Measurements from ENCODE around the gene KAT2A.

The KAT2A gene

DNA sequence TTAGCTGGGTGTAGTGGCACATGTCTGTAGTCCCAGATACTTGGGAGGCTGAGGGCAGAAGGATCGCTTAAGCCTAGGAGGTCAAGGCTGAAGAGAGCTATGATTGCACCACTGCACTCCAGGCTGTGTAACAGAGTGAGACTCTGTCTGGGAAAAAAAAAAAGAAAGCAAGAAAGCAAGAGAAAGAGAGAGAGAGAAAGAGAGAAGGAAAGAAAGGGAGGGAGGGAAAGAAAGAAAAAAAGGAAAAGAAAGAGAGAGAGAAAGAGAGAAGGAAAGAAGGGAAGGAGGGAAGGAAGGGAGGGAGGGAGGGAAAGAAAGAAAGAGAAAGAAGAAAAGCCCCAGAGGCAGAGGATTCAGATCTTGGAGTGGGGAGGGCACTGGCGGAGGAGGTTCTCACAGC lies 15.2 kb downstream of the KAT2A start:
- whole genome bisulfite sequencing (ENCODE audit: insufficient coverage, insufficient read length) = no CpG with 5 or more reads among the region's 2 CpGs
- no peak for DNase-seq (ENCODE audit: low read depth, low spot score)
- Histone ChIP-seq H3K4me3 (ENCODE audit: low read length) (no peak overlapping the region), H3K36me3 (ENCODE audit: control insufficient read depth, insufficient read depth, low read length) (0 out of 2 replicates have a peak, but pooled peaks cover 2% of the 10 kb centered on the region), H3K9me3 (ENCODE audit: control insufficient read depth, insufficient read depth, low read length) (no peaks in the 10 kb centered on the region), H3K4me1 (ENCODE audit: control insufficient read depth, insufficient read depth, low read length) (peaks cover 9% of the 10 kb centered on the region), H3K27ac (ENCODE audit: low read length) (no peak overlapping the region), H3K27me3 (ENCODE audit: control insufficient read depth, insufficient read depth, low read length) (no peaks in the 10 kb centered on the region)

DNA sequence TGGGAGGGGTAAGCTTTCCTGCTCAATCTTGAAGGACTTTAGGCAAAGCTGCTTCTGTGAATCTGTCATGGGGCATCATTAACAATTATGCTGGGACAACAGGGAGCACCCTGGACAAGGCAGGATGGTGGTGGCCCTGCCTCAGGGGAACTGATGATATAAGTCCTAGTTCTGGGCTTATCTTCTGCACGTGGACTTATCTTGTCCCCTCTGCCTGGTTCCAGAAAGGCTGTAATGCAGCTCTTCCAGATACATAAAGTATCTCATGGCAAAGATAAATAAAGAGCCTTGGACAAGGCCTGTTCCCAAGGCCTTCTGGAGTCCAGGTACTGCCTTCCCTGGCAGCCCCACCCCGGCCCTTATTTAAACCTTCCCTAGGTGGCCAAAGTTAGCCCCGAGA lies 16.9 kb downstream of the KAT2A start:
- Histone ChIP-seq H3K4me1 (ENCODE audit: control insufficient read depth, insufficient read depth, low read length) (peaks cover 9% of the 10 kb centered on the region), H3K4me3 (ENCODE audit: low read length) (no peak overlapping the region), H3K27ac (ENCODE audit: low read length) (no peak overlapping the region), H3K9me3 (ENCODE audit: control insufficient read depth, insufficient read depth, low read length) (no peaks in the 10 kb centered on the region), H3K27me3 (ENCODE audit: control insufficient read depth, insufficient read depth, low read length) (no peaks in the 10 kb centered on the region), H3K36me3 (ENCODE audit: control insufficient read depth, insufficient read depth, low read length) (0 out of 2 replicates have a peak, but pooled peaks cover 2% of the 10 kb centered on the region)
- no peak for DNase-seq (ENCODE audit: low read depth, low spot score)
- WGBS (ENCODE audit: insufficient coverage, insufficient read length) = no CpG with 5 or more reads among the region's 3 CpGs

DNA sequence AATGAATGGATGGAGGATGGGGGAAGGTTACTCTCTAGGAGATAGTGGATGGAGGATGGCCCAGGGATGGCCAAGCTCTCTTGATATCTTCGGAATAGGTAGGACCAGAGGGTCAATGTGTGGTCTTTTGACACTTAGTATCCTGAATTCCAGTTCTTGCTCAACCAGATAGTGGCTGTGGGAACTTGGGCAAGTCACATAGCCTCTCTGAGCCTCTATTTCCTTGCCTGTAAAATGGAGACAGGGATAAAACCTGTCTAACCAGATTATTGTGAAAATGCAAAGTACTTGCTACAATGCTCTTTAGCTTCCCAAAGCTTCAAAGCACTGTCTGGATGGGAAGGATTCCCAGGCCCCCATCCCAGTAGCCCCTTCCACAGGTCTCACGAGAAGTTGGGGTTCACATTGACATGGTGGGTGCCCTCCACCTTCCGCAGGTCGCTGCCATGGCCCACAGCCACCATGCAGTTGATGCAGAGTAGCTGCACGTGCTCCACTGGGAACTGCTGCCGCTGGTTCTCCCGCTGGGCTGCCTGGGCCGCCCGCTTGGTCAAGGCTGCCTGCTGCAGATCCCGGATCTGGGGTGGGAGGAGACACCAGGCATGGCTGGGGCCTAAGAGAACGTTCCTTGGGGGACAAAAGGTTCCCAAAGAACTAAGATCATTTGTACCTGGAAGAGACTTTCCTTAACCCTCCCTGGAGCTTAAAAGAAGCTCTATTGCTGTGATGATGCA lies 17.8 kb downstream of the KAT2A start:
- Histone ChIP-seq H3K27me3 (ENCODE audit: control insufficient read depth, insufficient read depth, low read length) (no peaks in the 10 kb centered on the region), H3K27ac (ENCODE audit: low read length) (no peak overlapping the region), H3K9me3 (ENCODE audit: control insufficient read depth, insufficient read depth, low read length) (no peaks in the 10 kb centered on the region), H3K4me3 (ENCODE audit: low read length) (no peak overlapping the region), H3K4me1 (ENCODE audit: control insufficient read depth, insufficient read depth, low read length) (peaks cover 8% of the 10 kb centered on the region), H3K36me3 (ENCODE audit: control insufficient read depth, insufficient read depth, low read length) (0 out of 2 replicates have a peak, but pooled peaks cover 2% of the 10 kb centered on the region)
- DNase-seq (ENCODE audit: low read depth, low spot score) = no peak
- no CpG with 5 or more reads among the region's 11 CpGs for WGBS (ENCODE audit: insufficient coverage, insufficient read length)

DNA sequence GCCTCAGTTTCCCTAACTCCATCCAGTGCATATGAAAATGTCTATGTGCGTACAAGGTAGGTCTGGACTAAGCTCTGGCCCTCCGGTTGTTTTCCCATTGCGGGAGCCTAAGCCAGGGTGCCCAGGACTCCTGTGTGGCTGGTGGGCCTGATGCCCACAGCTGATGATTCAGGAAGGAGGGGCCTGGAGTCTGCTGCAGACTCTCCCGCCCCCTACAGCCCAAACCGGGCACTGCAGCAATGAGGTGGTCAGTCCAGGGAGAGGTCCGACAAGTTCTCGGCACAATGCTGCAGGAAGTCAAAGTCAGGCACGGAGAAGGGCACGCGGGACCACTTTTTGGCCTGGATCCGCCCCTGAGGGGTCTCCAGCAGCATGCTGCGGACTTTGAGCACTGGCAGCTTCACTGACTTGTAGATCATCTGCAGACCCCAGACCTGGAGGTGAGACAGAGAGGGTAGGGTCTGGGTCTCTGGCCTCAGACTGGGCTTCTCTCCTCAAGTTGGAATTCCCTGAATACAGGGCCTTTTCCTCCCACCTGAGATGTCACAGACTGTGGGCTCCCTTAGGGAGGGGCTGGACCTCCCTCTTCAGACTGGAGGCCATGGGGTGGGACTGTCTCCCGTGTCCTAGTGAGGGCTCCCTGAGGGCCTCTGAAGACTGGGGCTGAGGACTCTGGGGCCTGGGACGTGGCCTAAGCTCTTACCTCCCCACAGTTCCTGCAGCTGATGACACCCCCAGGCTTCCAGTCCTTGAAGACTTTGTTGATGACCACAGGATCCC lies 19.5 kb downstream of the KAT2A start:
- 0 out of 2 replicates have a peak, but pooled peaks cover 2% of the 10 kb centered on the region for H3K36me3 ChIP-seq (ENCODE audit: control insufficient read depth, insufficient read depth, low read length)
- peaks cover 3% of the 10 kb centered on the region for H3K4me1 ChIP-seq (ENCODE audit: control insufficient read depth, insufficient read depth, low read length)
- H3K27ac ChIP-seq (ENCODE audit: low read length) = no peak overlapping the region
- H3K9me3 ChIP-seq (ENCODE audit: control insufficient read depth, insufficient read depth, low read length) = no peaks in the 10 kb centered on the region
- no CpG with 5 or more reads among the region's 14 CpGs for WGBS (ENCODE audit: insufficient coverage, insufficient read length)
- peaks cover 13% of the 10 kb centered on the region; the same call in 1 of the 2 replicates for H3K27me3 ChIP-seq (ENCODE audit: control insufficient read depth, insufficient read depth, low read length)
- DNase-seq (ENCODE audit: low read depth, low spot score) = peak; percentile 77
- no peak overlapping the region for H3K4me3 ChIP-seq (ENCODE audit: low read length)

DNA sequence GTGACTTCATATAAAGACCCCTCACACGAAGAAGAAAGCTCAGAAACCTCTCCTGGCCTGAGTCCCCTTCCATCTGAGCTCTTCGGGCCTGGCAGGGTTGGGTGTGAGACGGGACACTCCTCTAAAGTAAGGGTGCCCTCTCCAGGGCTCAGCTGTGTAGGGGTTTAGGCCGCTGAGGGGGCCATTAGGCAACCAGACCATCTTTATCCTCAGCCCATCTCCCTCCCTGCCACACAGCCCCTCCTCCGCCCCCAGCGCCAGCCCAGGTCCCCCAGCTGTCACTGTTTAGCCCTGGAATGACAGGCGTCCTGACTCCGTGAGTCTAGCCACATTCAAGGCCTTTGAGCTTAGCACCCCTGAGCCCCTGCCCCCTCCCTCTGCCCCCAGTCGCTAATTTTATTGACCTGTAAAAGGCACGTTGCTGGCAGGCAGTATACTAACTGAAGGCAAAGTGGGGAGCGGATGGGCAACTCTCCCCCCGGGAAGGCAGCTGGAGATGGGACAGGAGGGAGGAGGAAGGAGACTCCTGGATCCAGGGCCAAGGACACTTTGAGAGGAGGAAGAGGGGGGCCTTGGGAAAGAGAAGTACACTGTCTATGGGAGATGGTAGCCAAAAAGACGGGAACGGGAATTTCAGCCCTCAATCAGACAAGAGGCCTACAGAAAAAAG lies 22.3 kb downstream of the KAT2A start:
- peaks cover 5% of the 10 kb centered on the region; the same call in 1 of the 2 replicates for H3K36me3 ChIP-seq (ENCODE audit: control insufficient read depth, insufficient read depth, low read length)
- H3K9me3 ChIP-seq (ENCODE audit: control insufficient read depth, insufficient read depth, low read length) = no peaks in the 10 kb centered on the region
- peak overlapping the region; percentile 21; the same call in 1 of the 2 replicates for H3K4me3 ChIP-seq (ENCODE audit: low read length)
- no CpG with 5 or more reads among the region's 14 CpGs for WGBS (ENCODE audit: insufficient coverage, insufficient read length)
- H3K27me3 ChIP-seq (ENCODE audit: control insufficient read depth, insufficient read depth, low read length) = peaks cover 13% of the 10 kb centered on the region; the same call in 1 of the 2 replicates
- H3K4me1 ChIP-seq (ENCODE audit: control insufficient read depth, insufficient read depth, low read length) = peaks cover 3% of the 10 kb centered on the region
- H3K27ac ChIP-seq (ENCODE audit: low read length) = no peak overlapping the region
- no peak for DNase-seq (ENCODE audit: low read depth, low spot score)

DNA sequence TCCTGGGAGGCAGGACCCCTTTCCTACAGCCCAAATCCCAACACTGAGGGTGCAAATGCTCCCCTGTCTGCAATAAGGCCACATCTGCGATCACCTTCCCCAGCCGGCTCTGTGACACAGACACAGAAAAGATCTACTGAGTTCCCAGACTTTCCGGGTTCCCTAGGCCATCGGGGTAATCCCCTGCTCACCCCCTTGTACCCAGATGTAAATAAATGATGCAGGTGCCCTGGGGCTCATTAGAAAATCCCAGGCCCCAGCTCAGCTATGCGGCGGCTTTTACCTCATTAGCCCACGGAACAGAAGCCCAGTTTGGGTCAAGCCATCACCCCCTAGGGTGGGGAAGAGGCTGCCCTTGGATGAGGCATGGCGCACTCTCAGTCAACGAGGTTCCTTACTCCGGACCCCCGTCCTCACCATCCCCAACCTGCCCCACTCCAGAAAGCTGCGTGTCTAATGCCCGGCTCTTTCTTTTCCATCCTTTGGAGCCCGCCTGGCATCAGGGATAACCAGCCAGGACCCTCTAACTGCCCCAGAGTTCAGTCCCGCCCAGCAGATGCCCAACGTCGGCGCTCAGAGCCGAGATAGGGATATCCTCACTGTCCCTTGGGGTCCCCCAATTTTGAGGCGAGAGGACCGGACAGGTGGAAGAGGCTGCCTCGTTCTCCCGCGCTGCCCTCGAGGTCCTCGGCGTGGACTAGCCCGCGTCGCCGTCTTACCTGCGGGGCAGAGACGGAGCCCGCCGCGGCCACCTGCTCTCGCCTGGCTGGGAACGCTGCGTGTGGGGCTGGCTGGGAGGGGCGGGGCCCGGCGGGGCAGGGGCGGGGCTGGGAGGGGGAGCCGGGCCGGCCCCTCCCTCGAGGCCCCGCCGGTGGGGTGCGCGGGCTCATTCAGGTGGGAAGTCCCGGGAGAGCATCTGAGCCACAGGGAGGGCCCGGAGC lies 23.2 kb downstream of the KAT2A start, which contains the start of gene ZNF385C:
Gene ZNF385C, minus strand, starts transcription at position 783 of the 941 bp plus-strand sequence. CDS start 35,417 bp downstream, outside the sequence.
- no peak within 1 kb of the TSS for H3K27ac ChIP-seq (ENCODE audit: low read length)
- DNase-seq (ENCODE audit: low read depth, low spot score) = no peak
- no CpG with 5 or more reads among the region's 52 CpGs for WGBS (ENCODE audit: insufficient coverage, insufficient read length)
- H3K36me3 ChIP-seq (ENCODE audit: control insufficient read depth, insufficient read depth, low read length) = peaks cover 3% of the 10 kb centered on the region; the same call in 1 of the 2 replicates
- peaks cover 13% of the 10 kb centered on the region; the same call in 1 of the 2 replicates for H3K27me3 ChIP-seq (ENCODE audit: control insufficient read depth, insufficient read depth, low read length)
- H3K9me3 ChIP-seq (ENCODE audit: control insufficient read depth, insufficient read depth, low read length) = no peaks in the 10 kb centered on the region
- H3K4me1 ChIP-seq (ENCODE audit: control insufficient read depth, insufficient read depth, low read length) = no peaks in the 10 kb centered on the region; the same call in 1 of the 2 replicates
- peak within 1 kb of the TSS; percentile 24; the same call in 1 of the 2 replicates for H3K4me3 ChIP-seq (ENCODE audit: low read length)

DNA sequence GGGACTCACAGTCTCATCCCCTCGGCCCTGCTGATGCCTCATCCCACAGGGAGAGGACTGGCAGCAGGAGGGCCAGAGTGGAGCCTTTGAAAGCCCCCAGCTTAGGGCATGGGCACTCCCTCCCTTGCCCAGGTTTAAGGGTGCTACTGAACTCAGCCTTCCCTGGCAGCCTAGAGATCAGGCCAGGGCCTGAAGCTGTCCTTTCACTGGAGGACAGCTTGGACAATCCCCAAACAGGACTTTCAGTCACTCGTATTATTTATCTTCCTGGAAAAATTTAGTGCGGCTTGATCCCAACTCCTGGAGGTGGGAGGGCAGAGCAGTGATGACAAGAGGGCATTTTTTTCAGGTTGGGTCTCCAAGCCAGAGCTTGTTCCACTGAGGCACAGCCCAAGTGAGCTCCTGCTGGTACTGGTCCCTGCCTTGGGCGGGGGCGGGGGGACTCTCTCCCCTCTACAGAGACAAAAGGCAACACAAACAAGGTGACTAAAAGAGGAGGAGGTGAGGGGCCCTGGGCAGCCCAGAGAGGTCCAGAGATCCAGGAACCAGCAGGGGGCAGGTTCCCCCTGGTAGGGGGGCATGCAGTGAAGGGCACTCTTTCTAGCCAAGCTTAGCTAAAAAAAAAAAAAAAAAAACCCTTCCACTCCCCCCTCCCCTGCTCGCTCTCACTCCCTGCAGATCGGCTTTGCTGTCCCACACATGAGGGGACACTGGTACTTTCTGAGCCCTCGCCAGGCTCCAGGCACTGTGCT lies 24.6 kb downstream of the KAT2A start:
- WGBS (ENCODE audit: insufficient coverage, insufficient read length) = no CpG with 5 or more reads among the region's 8 CpGs
- H3K9me3 ChIP-seq (ENCODE audit: control insufficient read depth, insufficient read depth, low read length) = no peaks in the 10 kb centered on the region

DNA sequence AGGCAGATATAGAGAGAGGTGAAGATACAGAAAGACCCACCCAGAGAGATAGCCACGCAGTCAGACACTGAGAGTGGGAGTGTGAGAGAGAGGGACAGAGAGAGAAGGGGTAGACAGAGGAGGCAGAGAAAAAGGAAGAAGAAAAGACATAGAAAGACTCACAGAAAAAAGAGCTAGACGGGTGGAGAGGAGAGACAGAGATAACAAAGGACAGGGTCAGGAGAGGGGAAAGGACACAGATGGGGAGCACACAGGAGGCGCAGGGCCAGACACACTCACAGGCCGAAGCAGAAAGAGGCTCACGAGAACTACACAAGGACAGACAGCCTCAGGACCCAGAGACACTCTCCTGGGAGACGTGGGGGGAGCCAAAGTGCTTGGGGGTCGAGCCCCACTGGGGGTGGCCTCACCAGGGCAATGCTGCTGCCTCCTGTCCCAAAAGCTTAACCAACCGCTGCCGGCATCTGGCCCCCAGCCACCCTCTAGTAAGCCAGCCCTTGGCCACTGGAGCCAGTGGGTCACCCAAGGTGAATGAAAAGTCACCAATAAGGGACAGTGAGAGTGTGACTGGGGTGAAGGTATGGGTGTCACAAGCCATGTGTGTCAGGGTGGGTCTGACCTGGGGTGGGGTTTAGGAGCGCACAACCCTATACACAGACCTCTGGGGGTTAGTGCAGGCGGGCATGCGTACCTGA lies 26.6 kb downstream of the KAT2A start:
- Histone ChIP-seq H3K36me3 (ENCODE audit: control insufficient read depth, insufficient read depth, low read length) (peaks cover 3% of the 10 kb centered on the region; the same call in 1 of the 2 replicates), H3K4me1 (ENCODE audit: control insufficient read depth, insufficient read depth, low read length) (peaks cover 1% of the 10 kb centered on the region)
- no peak for DNase-seq (ENCODE audit: low read depth, low spot score)

More for the DNA sequence above, 24.6 kb downstream of the KAT2A start:
- Histone ChIP-seq H3K4me1 (ENCODE audit: control insufficient read depth, insufficient read depth, low read length) (peaks cover 1% of the 10 kb centered on the region), H3K4me3 (ENCODE audit: low read length) (no peak overlapping the region), H3K36me3 (ENCODE audit: control insufficient read depth, insufficient read depth, low read length) (peaks cover 3% of the 10 kb centered on the region; the same call in 1 of the 2 replicates), H3K27me3 (ENCODE audit: control insufficient read depth, insufficient read depth, low read length) (peaks cover 13% of the 10 kb centered on the region; the same call in 1 of the 2 replicates), H3K27ac (ENCODE audit: low read length) (no peak overlapping the region)
- DNase-seq (ENCODE audit: low read depth, low spot score) = no peak

More for the DNA sequence above, 26.6 kb downstream of the KAT2A start:
- Histone ChIP-seq H3K4me3 (ENCODE audit: low read length) (no peak overlapping the region), H3K27ac (ENCODE audit: low read length) (no peak overlapping the region), H3K27me3 (ENCODE audit: control insufficient read depth, insufficient read depth, low read length) (peaks cover 13% of the 10 kb centered on the region; the same call in 1 of the 2 replicates), H3K9me3 (ENCODE audit: control insufficient read depth, insufficient read depth, low read length) (no peaks in the 10 kb centered on the region)
- whole genome bisulfite sequencing (ENCODE audit: insufficient coverage, insufficient read length) = no CpG with 5 or more reads among the region's 12 CpGs
